ENCODE data around the gene KCNH4. TPM values are rescaled to one million over a fixed set of nuclear protein-coding genes. Genes with fewer than 3 reads are reported as not detected.

Gene KCNH4
- polyA plus RNA-seq, 1 donor from 2014 or later: 0.56 TPM

DNA sequence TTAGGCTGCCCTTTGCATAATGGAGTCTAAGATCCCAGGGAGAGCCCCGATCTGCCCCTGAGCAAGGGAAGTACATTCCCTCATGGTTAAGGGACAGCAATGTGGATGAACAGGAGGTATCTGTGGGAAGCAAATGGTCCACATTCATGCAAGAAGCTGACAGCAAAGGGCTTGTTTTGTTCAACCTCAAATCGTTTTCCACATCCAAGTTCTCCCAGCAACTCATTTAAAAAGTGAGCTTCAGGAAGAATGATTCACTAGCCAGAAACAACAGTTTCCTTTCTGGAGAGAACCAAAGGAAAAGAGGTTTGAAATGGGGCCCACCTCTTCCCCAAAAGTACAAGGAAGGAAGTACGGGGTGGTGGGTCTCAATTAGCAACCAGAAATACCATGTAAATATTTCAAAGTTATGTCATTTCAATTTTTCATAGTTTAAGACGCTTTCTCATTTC is 48.9 kb downstream of the KCNH4 start:
- Histone ChIP-seq H3F3A (ENCODE audit: insufficient read depth, low read length, poor library complexity, severe bottlenecking) (no peaks in the 10 kb centered on the region), H3K9ac (ENCODE audit: low read length) (no peak overlapping the region), H4K20me1 (ENCODE audit: insufficient read depth) (no peaks in the 10 kb centered on the region), H3K4me2 (ENCODE audit: low read length) (no peak overlapping the region), H3K9me2 (ENCODE audit: insufficient read depth, low read length) (no peaks in the 10 kb centered on the region), H3K9me3 (ENCODE audit: low read length) (no peaks in the 10 kb centered on the region), H3K79me2 (replicated peaks; ENCODE audit: insufficient read depth, low read length) (no peaks in the 10 kb centered on the region), H3K36me3 (ENCODE audit: insufficient read depth, low read length) (no peaks in the 10 kb centered on the region), H2AFZ (ENCODE audit: low read depth, low read length) (no peak overlapping the region), H3K4me3 (ENCODE audit: low read length) (no peak overlapping the region), H3K27me3 (ENCODE audit: insufficient read depth, low read depth, low read length) (no peaks in the 10 kb centered on the region), H3K27ac (ENCODE audit: low read length) (no peak overlapping the region)
- TF ChIP-seq TAF1 (IDR thresholded peaks at IDR 0.05; ENCODE audit: low read depth) (no peak), EP300 (conservative IDR thresholded peaks at IDR 0.05; ENCODE audit: poor library complexity, severe bottlenecking) (no peak), POLR2AphosphoS5 (IDR thresholded peaks at IDR 0.05) (no peak), RAD21 (conservative IDR thresholded peaks at IDR 0.05) (no peak), MXI1 (conservative IDR thresholded peaks at IDR 0.05; ENCODE audit: poor library complexity, severe bottlenecking) (no peak), EZH2 (IDR thresholded peaks at IDR 0.05; ENCODE audit: borderline replicate concordance, insufficient read depth, low read length, poor library complexity, severe bottlenecking) (no peak), SMC3 (conservative IDR thresholded peaks at IDR 0.05; ENCODE audit: poor library complexity) (no peak)
- TF ChIP-seq, protein P1, sequence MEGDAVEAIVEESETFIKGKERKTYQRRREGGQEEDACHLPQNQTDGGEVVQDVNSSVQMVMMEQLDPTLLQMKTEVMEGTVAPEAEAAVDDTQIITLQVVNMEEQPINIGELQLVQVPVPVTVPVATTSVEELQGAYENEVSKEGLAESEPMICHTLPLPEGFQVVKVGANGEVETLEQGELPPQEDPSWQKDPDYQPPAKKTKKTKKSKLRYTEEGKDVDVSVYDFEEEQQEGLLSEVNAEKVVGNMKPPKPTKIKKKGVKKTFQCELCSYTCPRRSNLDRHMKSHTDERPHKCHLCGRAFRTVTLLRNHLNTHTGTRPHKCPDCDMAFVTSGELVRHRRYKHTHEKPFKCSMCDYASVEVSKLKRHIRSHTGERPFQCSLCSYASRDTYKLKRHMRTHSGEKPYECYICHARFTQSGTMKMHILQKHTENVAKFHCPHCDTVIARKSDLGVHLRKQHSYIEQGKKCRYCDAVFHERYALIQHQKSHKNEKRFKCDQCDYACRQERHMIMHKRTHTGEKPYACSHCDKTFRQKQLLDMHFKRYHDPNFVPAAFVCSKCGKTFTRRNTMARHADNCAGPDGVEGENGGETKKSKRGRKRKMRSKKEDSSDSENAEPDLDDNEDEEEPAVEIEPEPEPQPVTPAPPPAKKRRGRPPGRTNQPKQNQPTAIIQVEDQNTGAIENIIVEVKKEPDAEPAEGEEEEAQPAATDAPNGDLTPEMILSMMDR (IDR thresholded peaks at IDR 0.05; ENCODE audit: poor library complexity, severe bottlenecking): no peak
- TF ChIP-seq, protein P2, sequence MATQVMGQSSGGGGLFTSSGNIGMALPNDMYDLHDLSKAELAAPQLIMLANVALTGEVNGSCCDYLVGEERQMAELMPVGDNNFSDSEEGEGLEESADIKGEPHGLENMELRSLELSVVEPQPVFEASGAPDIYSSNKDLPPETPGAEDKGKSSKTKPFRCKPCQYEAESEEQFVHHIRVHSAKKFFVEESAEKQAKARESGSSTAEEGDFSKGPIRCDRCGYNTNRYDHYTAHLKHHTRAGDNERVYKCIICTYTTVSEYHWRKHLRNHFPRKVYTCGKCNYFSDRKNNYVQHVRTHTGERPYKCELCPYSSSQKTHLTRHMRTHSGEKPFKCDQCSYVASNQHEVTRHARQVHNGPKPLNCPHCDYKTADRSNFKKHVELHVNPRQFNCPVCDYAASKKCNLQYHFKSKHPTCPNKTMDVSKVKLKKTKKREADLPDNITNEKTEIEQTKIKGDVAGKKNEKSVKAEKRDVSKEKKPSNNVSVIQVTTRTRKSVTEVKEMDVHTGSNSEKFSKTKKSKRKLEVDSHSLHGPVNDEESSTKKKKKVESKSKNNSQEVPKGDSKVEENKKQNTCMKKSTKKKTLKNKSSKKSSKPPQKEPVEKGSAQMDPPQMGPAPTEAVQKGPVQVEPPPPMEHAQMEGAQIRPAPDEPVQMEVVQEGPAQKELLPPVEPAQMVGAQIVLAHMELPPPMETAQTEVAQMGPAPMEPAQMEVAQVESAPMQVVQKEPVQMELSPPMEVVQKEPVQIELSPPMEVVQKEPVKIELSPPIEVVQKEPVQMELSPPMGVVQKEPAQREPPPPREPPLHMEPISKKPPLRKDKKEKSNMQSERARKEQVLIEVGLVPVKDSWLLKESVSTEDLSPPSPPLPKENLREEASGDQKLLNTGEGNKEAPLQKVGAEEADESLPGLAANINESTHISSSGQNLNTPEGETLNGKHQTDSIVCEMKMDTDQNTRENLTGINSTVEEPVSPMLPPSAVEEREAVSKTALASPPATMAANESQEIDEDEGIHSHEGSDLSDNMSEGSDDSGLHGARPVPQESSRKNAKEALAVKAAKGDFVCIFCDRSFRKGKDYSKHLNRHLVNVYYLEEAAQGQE (IDR thresholded peaks at IDR 0.05; ENCODE audit: borderline replicate concordance): no peak

DNA sequence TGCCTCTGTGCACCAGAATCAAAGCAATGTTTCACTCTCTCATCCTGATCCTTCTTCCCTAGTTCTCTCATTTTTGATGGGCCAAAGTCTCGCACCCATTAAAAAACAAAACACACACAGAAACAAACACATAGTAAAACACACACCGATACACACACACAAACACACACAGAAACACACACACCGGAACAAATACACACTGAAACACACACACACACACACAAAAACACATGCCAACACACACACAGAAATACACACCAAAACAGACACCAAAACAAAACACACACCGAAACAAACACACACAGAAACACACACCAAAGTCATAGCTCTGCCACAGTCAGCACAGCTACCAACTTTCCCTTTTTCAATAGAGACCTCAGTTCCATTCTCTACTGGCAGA is 49.7 kb downstream of the KCNH4 start:
- no peak overlapping the region for H3K4me2 ChIP-seq (ENCODE audit: low read length)
- no peaks in the 10 kb centered on the region for H3K36me3 ChIP-seq (ENCODE audit: insufficient read depth, low read length)
- no peak overlapping the region for H3K9ac ChIP-seq (ENCODE audit: low read length)
- no peaks in the 10 kb centered on the region for H3F3A ChIP-seq (ENCODE audit: insufficient read depth, low read length, poor library complexity, severe bottlenecking)
- no peak overlapping the region for H3K4me3 ChIP-seq (ENCODE audit: low read length)
- H3K27ac ChIP-seq (ENCODE audit: low read length): no peak overlapping the region
- H4K20me1 ChIP-seq (ENCODE audit: insufficient read depth): no peaks in the 10 kb centered on the region
- no peaks in the 10 kb centered on the region for H3K9me2 ChIP-seq (ENCODE audit: insufficient read depth, low read length)
- TF ChIP-seq EZH2 (IDR thresholded peaks at IDR 0.05; ENCODE audit: borderline replicate concordance, insufficient read depth, low read length, poor library complexity, severe bottlenecking) (no peak), SMC3 (conservative IDR thresholded peaks at IDR 0.05; ENCODE audit: poor library complexity) (no peak), EP300 (conservative IDR thresholded peaks at IDR 0.05; ENCODE audit: poor library complexity, severe bottlenecking) (no peak), POLR2AphosphoS5 (IDR thresholded peaks at IDR 0.05) (no peak), RAD21 (conservative IDR thresholded peaks at IDR 0.05) (no peak), MXI1 (conservative IDR thresholded peaks at IDR 0.05; ENCODE audit: poor library complexity, severe bottlenecking) (no peak), TAF1 (IDR thresholded peaks at IDR 0.05; ENCODE audit: low read depth) (no peak)
- TF ChIP-seq, protein P1 (IDR thresholded peaks at IDR 0.05; ENCODE audit: poor library complexity, severe bottlenecking): no peak
- TF ChIP-seq, protein P2 (IDR thresholded peaks at IDR 0.05; ENCODE audit: borderline replicate concordance): no peak
- H3K9me3 ChIP-seq (ENCODE audit: low read length): no peaks in the 10 kb centered on the region
- no peaks in the 10 kb centered on the region for H3K79me2 ChIP-seq (replicated peaks; ENCODE audit: insufficient read depth, low read length)
- no peaks in the 10 kb centered on the region for H3K27me3 ChIP-seq (ENCODE audit: insufficient read depth, low read depth, low read length)
- H2AFZ ChIP-seq (ENCODE audit: low read depth, low read length): no peak overlapping the region

All from neural cell (in vitro differentiated cells).